ENCODE results near the gene L3MBTL1.

The L3MBTL1 gene

GRCh38 chr20:43560974-43561373 lies 53.5 kb downstream of the L3MBTL1 start:
- no peak for TF ChIP-seq CTCF (IDR thresholded peaks at IDR 0.05; ENCODE audit: low read depth, low read length)
- H3K4me3 ChIP-seq (ENCODE audit: low read depth, low read length): no peak overlapping the region
- no peak for DNase-seq (ENCODE audit: low read depth)

GRCh38 chr20:43563429-43563828 lies 55.9 kb downstream of the L3MBTL1 start:
- peak; percentile 46 for TF ChIP-seq CTCF (IDR thresholded peaks at IDR 0.05; ENCODE audit: low read depth, low read length)
- TF ChIP-seq MYC (IDR thresholded peaks at IDR 0.05; ENCODE audit: low read depth, low read length): no peak
- peak; percentile 67 for DNase-seq (ENCODE audit: low read depth)
- H3K4me3 ChIP-seq (ENCODE audit: low read depth, low read length): no peak overlapping the region

- DNase-seq (ENCODE audit: low read depth): no peak
- H3K4me3 ChIP-seq (ENCODE audit: low read depth, low read length): no peak overlapping the region
- no peak for TF ChIP-seq MAX (IDR thresholded peaks at IDR 0.05; ENCODE audit: low read depth, low read length)
Observed at GRCh38 chr20:43563991-43564390, 56.5 kb downstream of the L3MBTL1 start.

- DNase-seq (ENCODE audit: low read depth): no peak
- TF ChIP-seq POLR2A (IDR thresholded peaks at IDR 0.05; ENCODE audit: extremely low read depth, insufficient read length) (no peak), CTCF (IDR thresholded peaks at IDR 0.05; ENCODE audit: low read depth, low read length) (no peak), MYC (IDR thresholded peaks at IDR 0.05; ENCODE audit: low read depth, low read length) (no peak), MAX (IDR thresholded peaks at IDR 0.05; ENCODE audit: low read depth, low read length) (no peak)
- H3K4me3 ChIP-seq (ENCODE audit: low read depth, low read length): no peak overlapping the region
Observed at GRCh38 chr20:43564455-43564854, 57.0 kb downstream of the L3MBTL1 start.

GRCh38 chr20:43564993-43565757 lies 57.7 kb downstream of the L3MBTL1 start:
- TF ChIP-seq MAX (IDR thresholded peaks at IDR 0.05; ENCODE audit: low read depth, low read length) (no peak), POLR2A (IDR thresholded peaks at IDR 0.05; ENCODE audit: extremely low read depth, insufficient read length) (no peak), MYC (IDR thresholded peaks at IDR 0.05; ENCODE audit: low read depth, low read length) (no peak), CTCF (IDR thresholded peaks at IDR 0.05; ENCODE audit: low read depth, low read length) (no peak)
- no peak for DNase-seq (ENCODE audit: low read depth)
- H3K4me3 ChIP-seq (ENCODE audit: low read depth, low read length): no peak overlapping the region

GRCh38 chr20:43565758-43566104 lies 58.2 kb downstream of the L3MBTL1 start:
- DNase-seq (ENCODE audit: low read depth): no peak
- no peak overlapping the region for H3K4me3 ChIP-seq (ENCODE audit: low read depth, low read length)
- TF ChIP-seq MAX (IDR thresholded peaks at IDR 0.05; ENCODE audit: low read depth, low read length): no peak
- TF ChIP-seq CTCF (IDR thresholded peaks at IDR 0.05; ENCODE audit: low read depth, low read length): no peak
- TF ChIP-seq MYC (IDR thresholded peaks at IDR 0.05; ENCODE audit: low read depth, low read length): no peak
- no peak for TF ChIP-seq POLR2A (IDR thresholded peaks at IDR 0.05; ENCODE audit: extremely low read depth, insufficient read length)

All from NB4 (cell line).